HG03025 (cell line): ENCODE data around the gene DDX1.
"Not testable (repeated sequence)": the region's sequence is repeated elsewhere in the genome, so short reads cannot be mapped to it uniquely, and the experiment has no call there.

Experiments
- ATAC-seq: cut with Tn5 transposase; IDR thresholded peaks from one replicate; pipeline ENCODE4 v1.9.1; 2021; ENCODE audit warnings: mild to moderate bottlenecking, moderate library complexity; ENCODE audit not compliant: unreplicated experiment, low FRiP score

Gene DDX1

DNA sequence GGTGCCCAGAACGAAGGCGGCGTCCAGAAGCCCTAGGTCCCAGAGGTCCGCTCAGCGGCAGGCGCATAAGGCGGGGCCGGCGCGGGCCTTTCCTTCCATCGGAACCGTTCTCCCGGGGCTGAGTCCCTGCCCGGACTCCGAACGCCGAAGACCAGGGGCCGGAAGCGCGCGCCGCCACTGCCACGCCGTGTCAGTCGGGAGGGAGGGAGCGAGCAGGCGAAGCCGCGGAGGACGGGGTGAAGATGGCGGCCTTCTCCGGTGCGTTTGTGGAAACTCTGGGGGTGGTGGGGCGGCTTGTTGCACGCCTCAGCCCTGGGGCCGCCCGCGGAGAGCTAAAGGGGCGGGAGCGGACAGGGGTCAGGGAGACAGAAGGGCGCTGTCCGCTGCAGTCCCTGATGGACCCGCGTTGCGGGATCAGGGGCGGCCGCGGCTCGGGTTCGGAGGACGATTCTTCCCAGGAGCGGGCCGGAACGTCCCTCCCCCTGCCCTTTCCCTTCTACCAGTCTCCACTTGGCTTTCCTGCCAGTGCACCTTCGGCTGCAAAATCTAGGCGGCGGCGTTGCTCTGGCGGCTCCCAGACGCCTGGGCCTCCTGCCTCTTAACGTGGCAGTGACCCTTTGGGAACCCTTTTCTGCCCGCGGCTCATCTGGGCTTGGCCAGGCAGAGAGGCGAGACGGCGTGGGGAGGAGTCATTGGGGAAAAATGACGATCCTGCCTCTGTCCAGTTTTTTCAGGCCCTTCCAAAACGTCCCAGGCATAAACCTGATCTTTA is at the start of gene DDX1:
TSS of gene DDX1 (plus strand) at position 177 of the 772 bp plus-strand sequence. CDS start at position 243, 66 bp downstream.
- ATAC-seq, result peak; percentile 96

GRCh38 chr2:15542269-15542668 is 49.4 kb upstream of the DDX1 start:
- ATAC-seq, result not testable (repeated sequence)

DNA sequence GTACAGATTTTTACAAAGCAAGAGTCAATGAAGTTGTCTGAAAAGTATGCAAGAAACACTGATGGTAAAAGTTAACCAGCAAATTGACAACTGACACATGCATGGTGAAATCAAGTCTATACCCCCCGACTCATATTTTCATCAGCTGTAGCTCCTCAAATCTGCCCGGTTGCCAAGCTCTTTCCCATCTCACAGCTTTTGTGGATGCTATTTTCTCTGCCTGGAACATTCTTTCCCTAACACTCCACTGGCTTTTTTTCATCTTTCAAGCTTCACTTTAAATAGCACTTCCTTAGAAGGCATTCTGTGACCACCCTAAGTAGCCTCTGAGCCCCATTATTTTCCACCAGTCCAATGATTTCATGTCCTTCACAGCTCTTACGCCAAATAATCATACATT is 48.6 kb upstream of the DDX1 start:
- ATAC-seq, result no peak

GRCh38 chr2:15543541-15543940 is 48.1 kb upstream of the DDX1 start:
- ATAC-seq, result no peak

- ATAC-seq, result no peak
These were observed 47.4 kb upstream of the DDX1 start for GRCh38 chr2:15544227-15544626.

- ATAC-seq, result no peak
These were observed 45.2 kb upstream of the DDX1 start for GRCh38 chr2:15546297-15547098.

DNA sequence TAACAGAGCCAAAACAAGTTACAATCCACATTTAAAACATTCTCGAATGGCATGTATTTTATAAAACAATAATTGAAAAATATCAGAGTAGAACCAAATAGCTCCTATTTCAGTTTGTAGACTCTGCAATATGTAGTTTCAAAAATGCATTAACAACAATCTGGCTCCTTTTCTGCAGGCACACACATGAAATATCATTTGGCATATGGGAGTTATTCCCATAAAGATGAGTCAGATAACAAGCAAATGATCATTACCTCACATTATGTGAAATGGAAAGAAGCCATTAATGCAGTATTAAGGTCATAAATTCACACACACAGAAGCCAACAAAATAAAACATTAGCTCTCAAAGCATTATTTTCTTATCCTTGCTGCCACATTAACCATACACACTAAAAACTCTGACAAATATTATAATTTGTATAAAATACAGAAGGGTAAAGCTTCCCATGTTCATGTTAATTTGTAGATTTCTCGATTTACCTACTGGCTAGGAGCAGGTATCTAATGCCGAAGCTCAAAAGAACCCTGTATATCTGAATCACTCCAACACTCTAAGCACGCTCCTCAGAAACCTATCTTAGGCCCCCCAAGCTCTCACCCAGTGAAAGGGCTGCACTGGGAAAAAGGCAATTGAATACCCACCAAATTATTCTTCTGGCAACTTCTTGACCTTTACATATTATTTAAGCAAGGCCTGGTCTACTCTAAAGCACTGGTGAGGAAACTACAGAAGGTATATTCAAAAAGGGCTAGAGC is 44.4 kb upstream of the DDX1 start:
- ATAC-seq, result no peak

- ATAC-seq, result no peak
These were observed 42.7 kb upstream of the DDX1 start for GRCh38 chr2:15548974-15549373.

DNA sequence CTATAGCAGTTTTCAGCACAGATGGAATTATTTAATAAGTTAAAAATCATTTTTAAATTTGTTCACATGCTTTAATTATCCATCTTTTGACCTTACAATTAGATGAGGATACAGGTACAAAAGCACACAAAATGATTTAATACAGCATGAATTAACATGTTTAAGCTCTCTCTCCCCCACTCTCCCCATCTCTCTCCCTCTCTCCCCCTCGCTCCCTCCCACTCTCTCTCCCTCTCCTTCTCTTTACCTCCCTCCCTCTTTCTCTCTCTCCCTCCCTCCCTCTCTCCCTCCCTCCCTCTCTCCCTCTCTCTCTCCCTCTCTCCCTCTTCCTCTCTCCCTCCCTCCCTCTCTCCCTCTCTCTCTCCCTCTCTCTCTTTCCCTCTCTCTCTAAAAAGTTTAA is 38.1 kb upstream of the DDX1 start:
- no peak for ATAC-seq

DNA sequence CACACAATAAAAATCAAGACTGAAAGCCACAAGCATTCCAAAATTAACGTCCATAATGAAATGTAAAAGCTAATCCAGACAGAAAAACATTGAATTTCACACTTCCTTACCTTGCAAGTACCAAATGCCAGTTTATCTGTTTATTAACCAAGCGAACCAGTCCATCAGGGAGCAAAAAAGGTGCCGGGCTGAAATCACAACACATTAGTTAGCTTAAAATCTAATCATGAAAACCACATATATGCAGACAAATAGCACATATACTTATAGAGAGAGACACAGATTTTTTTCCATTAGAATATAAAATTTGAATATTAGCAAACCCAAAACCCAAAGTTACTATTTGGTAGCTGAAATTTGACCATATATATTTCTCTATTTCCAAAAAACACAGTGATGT is 37.7 kb upstream of the DDX1 start:
- no peak for ATAC-seq

GRCh38 chr2:15554525-15555218 is 37.0 kb upstream of the DDX1 start:
- no peak for ATAC-seq

GRCh38 chr2:15555760-15556193 is 35.9 kb upstream of the DDX1 start:
- ATAC-seq, result no peak

DNA sequence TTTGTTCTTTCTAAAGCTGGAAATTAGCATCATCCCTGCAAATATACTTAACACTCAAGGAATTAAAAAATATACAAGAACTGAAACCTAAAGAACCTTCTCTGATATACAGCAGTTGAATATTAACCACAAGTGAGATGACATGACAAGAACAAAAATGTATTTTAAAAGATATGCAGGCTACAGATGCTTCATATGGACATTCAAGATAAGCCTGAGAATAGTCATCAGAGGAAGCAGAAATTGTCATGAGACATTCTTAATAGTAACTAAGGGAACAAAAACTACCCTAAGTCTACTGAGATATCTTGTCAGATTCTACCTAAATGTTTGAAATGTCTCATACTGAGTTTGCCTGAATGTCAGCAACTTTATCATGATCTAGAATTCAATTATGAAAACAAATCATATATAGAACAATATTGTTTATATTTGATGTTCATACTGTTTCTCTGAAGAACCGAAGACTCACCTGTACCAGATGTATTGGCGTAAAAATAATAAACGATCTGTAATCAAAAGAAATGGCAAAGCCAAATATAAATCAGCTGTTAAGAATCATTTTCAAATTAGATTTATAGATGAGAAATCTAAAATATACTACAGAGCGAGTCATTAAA is 35.2 kb upstream of the DDX1 start:
- no peak for ATAC-seq

DNA sequence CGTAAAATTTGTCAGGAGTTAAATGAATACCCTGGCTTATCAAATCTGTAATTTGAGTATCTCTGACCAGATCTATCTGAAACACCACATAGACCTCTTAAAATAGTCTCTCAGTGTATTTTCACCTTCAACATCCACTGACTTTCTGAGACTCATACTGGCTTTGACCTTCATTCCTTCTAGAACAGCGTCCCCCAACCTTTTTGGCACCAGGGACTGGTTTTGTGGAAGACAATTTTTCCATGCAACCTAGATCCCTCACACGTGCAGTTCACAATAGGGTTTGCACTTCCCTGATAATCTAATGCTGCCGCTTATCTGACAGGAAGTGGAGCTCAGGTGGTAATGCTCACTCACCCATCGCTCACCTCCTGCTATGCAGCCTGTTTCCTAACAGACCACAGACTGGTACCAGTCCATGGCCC is 33.8 kb upstream of the DDX1 start:
- ATAC-seq, result no peak

GRCh38 chr2:15559379-15560139 is 32.1 kb upstream of the DDX1 start:
- no peak for ATAC-seq

GRCh38 chr2:15560140-15560987 is 31.3 kb upstream of the DDX1 start:
- ATAC-seq, result peak; percentile 48

DNA sequence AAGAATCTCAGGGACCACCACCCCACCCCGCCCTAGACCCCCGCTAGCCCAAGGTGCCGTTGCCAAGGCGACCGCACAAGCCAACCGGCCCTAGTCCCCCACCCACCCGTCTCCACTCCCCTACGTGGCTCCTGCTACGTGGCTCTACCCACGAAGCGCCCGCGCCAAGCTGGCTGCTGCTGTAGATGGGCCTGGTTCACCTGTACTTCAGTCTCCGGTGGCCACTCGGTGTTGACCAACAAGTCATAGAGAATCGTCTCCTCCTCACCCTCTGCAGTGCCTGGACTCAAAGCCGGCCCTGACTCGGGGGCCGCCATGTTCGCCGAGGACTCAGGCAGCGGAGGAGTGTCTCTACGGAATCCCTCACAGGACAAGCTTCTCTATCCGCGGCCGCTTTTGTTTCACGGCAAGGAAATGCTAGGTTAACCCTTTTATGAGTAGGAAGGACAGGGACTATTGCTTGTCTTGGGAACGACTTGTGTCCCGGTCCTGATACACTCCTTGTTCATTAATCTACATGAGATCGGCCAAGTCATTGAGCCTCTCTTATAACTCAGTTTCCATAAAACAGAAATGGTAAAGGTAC is 30.6 kb upstream of the DDX1 start, which contains the start of gene NBAS:
TSS of gene NBAS (minus strand) at position 347 of the 586 bp plus-strand sequence. CDS start at position 317, 30 bp downstream.
- peak; percentile 75 for ATAC-seq
